ENCODE data around the gene GJB5. TPM values are rescaled to one million over a fixed set of nuclear protein-coding genes. Genes with fewer than 3 reads are reported as not detected.

The GJB5 gene
- polyA plus RNA-seq, 1 donor from 2014 or later: not detected

DNA sequence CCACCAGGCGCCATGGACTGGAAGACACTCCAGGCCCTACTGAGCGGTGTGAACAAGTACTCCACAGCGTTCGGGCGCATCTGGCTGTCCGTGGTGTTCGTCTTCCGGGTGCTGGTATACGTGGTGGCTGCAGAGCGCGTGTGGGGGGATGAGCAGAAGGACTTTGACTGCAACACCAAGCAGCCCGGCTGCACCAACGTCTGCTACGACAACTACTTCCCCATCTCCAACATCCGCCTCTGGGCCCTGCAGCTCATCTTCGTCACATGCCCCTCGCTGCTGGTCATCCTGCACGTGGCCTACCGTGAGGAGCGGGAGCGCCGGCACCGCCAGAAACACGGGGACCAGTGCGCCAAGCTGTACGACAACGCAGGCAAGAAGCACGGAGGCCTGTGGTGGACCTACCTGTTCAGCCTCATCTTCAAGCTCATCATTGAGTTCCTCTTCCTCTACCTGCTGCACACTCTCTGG, 29.9 kb downstream of the GJB5 start (continued):
- no peak for TF ChIP-seq REST (IDR thresholded peaks at IDR 0.05; ENCODE audit: borderline replicate concordance)

GRCh38 chr1:34785231-34785874, 30.5 kb downstream of the GJB5 start:
- Histone ChIP-seq H2AFZ (ENCODE audit: low read depth, low read length) (no peak overlapping the region), H3K27me3 (ENCODE audit: insufficient read depth, low read depth, low read length) (peaks cover 34% of the 10 kb centered on the region), H3K36me3 (ENCODE audit: insufficient read depth, low read length) (no peaks in the 10 kb centered on the region), H3F3A (ENCODE audit: insufficient read depth, low read length, poor library complexity, severe bottlenecking) (no peaks in the 10 kb centered on the region), H3K27ac (ENCODE audit: low read length) (no peak overlapping the region), H3K9me2 (ENCODE audit: insufficient read depth, low read length) (no peaks in the 10 kb centered on the region), H3K9ac (ENCODE audit: low read length) (no peak overlapping the region), H4K20me1 (ENCODE audit: insufficient read depth) (no peaks in the 10 kb centered on the region), H3K9me3 (ENCODE audit: low read length) (no peaks in the 10 kb centered on the region), H3K4me2 (ENCODE audit: low read length) (no peak overlapping the region), H3K79me2 (replicated peaks; ENCODE audit: insufficient read depth, low read length) (no peaks in the 10 kb centered on the region), H3K4me3 (ENCODE audit: low read length) (no peak overlapping the region)
- TF ChIP-seq SMC3 (conservative IDR thresholded peaks at IDR 0.05; ENCODE audit: poor library complexity): no peak
- no peak for TF ChIP-seq MXI1 (conservative IDR thresholded peaks at IDR 0.05; ENCODE audit: poor library complexity, severe bottlenecking)
- TF ChIP-seq EP300 (conservative IDR thresholded peaks at IDR 0.05; ENCODE audit: poor library complexity, severe bottlenecking): no peak
- no peak for TF ChIP-seq REST (IDR thresholded peaks at IDR 0.05; ENCODE audit: borderline replicate concordance)
- TF ChIP-seq TAF1 (IDR thresholded peaks at IDR 0.05; ENCODE audit: low read depth): no peak
- TF ChIP-seq, protein P1, sequence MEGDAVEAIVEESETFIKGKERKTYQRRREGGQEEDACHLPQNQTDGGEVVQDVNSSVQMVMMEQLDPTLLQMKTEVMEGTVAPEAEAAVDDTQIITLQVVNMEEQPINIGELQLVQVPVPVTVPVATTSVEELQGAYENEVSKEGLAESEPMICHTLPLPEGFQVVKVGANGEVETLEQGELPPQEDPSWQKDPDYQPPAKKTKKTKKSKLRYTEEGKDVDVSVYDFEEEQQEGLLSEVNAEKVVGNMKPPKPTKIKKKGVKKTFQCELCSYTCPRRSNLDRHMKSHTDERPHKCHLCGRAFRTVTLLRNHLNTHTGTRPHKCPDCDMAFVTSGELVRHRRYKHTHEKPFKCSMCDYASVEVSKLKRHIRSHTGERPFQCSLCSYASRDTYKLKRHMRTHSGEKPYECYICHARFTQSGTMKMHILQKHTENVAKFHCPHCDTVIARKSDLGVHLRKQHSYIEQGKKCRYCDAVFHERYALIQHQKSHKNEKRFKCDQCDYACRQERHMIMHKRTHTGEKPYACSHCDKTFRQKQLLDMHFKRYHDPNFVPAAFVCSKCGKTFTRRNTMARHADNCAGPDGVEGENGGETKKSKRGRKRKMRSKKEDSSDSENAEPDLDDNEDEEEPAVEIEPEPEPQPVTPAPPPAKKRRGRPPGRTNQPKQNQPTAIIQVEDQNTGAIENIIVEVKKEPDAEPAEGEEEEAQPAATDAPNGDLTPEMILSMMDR (IDR thresholded peaks at IDR 0.05; ENCODE audit: poor library complexity, severe bottlenecking): no peak
- no peak for TF ChIP-seq EZH2 (IDR thresholded peaks at IDR 0.05; ENCODE audit: borderline replicate concordance, insufficient read depth, low read length, poor library complexity, severe bottlenecking)
- no peak for TF ChIP-seq POLR2AphosphoS5 (IDR thresholded peaks at IDR 0.05)
- no peak for TF ChIP-seq RAD21 (conservative IDR thresholded peaks at IDR 0.05)

Measured in neural cell (in vitro differentiated cells).